ENCODE results near the gene MTSS2. TPM values are rescaled to one million over a fixed set of nuclear protein-coding genes. Genes with fewer than 3 reads are reported as not detected.

Gene MTSS2
- polyA plus RNA-seq, 4 donors: 41.6 to 48.8 (median 45.2) TPM

Other genes with a start within 250 kb of the MTSS2 start
- gene ST3GAL2, start 247.0 kb downstream of the MTSS2 start, polyA plus RNA-seq (ENCODE audit: insufficient read length in 4 of 4): 10 to 100 TPM; 22.3 to 35.3 (median 28.4) TPM
- gene FCSK, start 231.5 kb downstream of the MTSS2 start, polyA plus RNA-seq (ENCODE audit: insufficient read length in 4 of 4): 10 to 100 TPM; 11.6 to 19.4 (median 14.2) TPM
- gene COG4, start 162.5 kb downstream of the MTSS2 start, polyA plus RNA-seq (ENCODE audit: insufficient read length in 4 of 4): 10 to 100 TPM; 48.3 to 73.2 (median 64.1) TPM
- gene SF3B3, start 162.2 kb downstream of the MTSS2 start, polyA plus RNA-seq (ENCODE audit: insufficient read length in 4 of 4): 100 to 1,000 TPM; 330 to 417 (median 379) TPM
- gene IL34, start 39.5 kb downstream of the MTSS2 start, polyA plus RNA-seq (ENCODE audit: insufficient read length in 4 of 4): 1 to 10 TPM; 1.0 to 5.5 (median 1.1) TPM
- gene VAC14, start 115.1 kb upstream of the MTSS2 start, polyA plus RNA-seq (ENCODE audit: insufficient read length in 4 of 4): 10 to 100 TPM; 24.3 to 42.0 (median 37.9) TPM

Data from left renal pelvis (tissue), 4 donors.